SU-DHL-6 (cell line): ENCODE data around the gene ENOX1.

Experiments
- H2AFZ ChIP-seq: fragments of 200-600 bp; sonication (generic); 2 replicates; pipeline ENCODE4 v1.6.1; 2014; ENCODE audit warnings: low read depth, mild to moderate bottlenecking, moderate library complexity, mixed read lengths, antibody characterized with exemption, low read length; ENCODE audit not compliant: severe bottlenecking
- H3F3A ChIP-seq: fragments of 200-600 bp; shearing (Covaris generic); 2 replicates; pipeline ENCODE4 v1.6.0; 2016; ENCODE audit warnings: antibody characterized with exemption, mild to moderate bottlenecking; ENCODE audit not compliant: insufficient read depth
- H3K27ac ChIP-seq: fragments of 200-600 bp; sonication (generic); 2 replicates; pipeline ENCODE4 v1.5.1; 2016; ENCODE audit warnings: low read depth, mild to moderate bottlenecking, low read length, moderate library complexity, mixed read lengths
- H3K27me3 ChIP-seq: fragments of 200-600 bp; sonication (generic), shearing (Covaris generic); 2 replicates; pipeline ENCODE4 v1.6.0; 2014; ENCODE audit warnings: mild to moderate bottlenecking, low read length
- H3K36me3 ChIP-seq: fragments of 200-600 bp; sonication (generic); 2 replicates; pipeline ENCODE4 v1.6.1; 2014; ENCODE audit warnings: mild to moderate bottlenecking, low read length, mixed read lengths
- H3K4me2 ChIP-seq: fragments of 300-600, 200-600 bp; shearing (Covaris generic), sonication (generic); 2 replicates; pipeline ENCODE4 v1.6.0; 2014; ENCODE audit warnings: low read length, low read depth, mild to moderate bottlenecking; ENCODE audit not compliant: poor library complexity, severe bottlenecking
- H3K4me3 ChIP-seq: fragments of 200-600 bp; sonication (generic); 2 replicates; pipeline ENCODE4 v1.5.1; 2014; ENCODE audit warnings: antibody characterized with exemption, low read length, mild to moderate bottlenecking, mixed read lengths; ENCODE audit not compliant: insufficient read depth, poor library complexity, severe bottlenecking
- H3K79me2 ChIP-seq: fragments of 200-600 bp; sonication (generic); 2 replicates; pipeline ENCODE4 v1.6.1; 2014; ENCODE audit warnings: mild to moderate bottlenecking, low read length, moderate library complexity; ENCODE audit not compliant: insufficient read depth
- H3K9ac ChIP-seq: fragments of 200-600 bp; sonication (generic); 2 replicates; pipeline ENCODE4 v1.7.0; 2014; ENCODE audit warnings: mild to moderate bottlenecking, low read length
- H3K9me2 ChIP-seq: fragments of 200-600 bp; sonication (generic); replicated peaks from 2 replicates; pipeline ENCODE4 v1.6.1; 2014; ENCODE audit warnings: low read length; ENCODE audit not compliant: insufficient read depth
- H3K9me3 ChIP-seq: fragments of 200-600 bp; sonication (generic); 2 replicates; pipeline ENCODE4 v1.6.1; 2014; ENCODE audit warnings: low read length, mixed read lengths; ENCODE audit not compliant: insufficient read depth
- H4K20me1 ChIP-seq: fragments of 200-600 bp; sonication (generic); 2 replicates; pipeline ENCODE4 v1.6.1; 2014; ENCODE audit warnings: low read depth, mild to moderate bottlenecking, antibody characterized with exemption, low read length, moderate library complexity, mixed read lengths
- CTCF ChIP-seq: fragments of 200-600 bp; sonication (generic); IDR thresholded peaks from one replicate; pipeline ENCODE4 v1.5.1; 2017; ENCODE audit warnings: antibody characterized with exemption, mild to moderate bottlenecking, low read length, moderate library complexity; ENCODE audit not compliant: insufficient read depth, poor library complexity, severe bottlenecking
- EZH2phosphoT487 ChIP-seq: fragments of 200-600 bp; sonication (generic), shearing (Covaris generic); conservative IDR thresholded peaks from 2 replicates; pipeline ENCODE4 v1.6.1; 2018; ENCODE audit warnings: mild to moderate bottlenecking, antibody characterized with exemption, low read length, moderate library complexity, mixed read lengths

ENOX1 gene

GRCh38 chr13:43270130-43270830, 516.5 kb downstream of the ENOX1 start:
- no peaks in the 10 kb centered on the region for H3K9me2 ChIP-seq
- H3F3A ChIP-seq, result no peaks in the 10 kb centered on the region
- no peaks in the 10 kb centered on the region for H3K27me3 ChIP-seq
- no peaks in the 10 kb centered on the region for H3K36me3 ChIP-seq
- H3K79me2 ChIP-seq, result no peaks in the 10 kb centered on the region
- no peaks in the 10 kb centered on the region for H3K9me3 ChIP-seq
- H3K27ac ChIP-seq, result no peak overlapping the region
- H3K4me2 ChIP-seq, result no peak overlapping the region
- H2AFZ ChIP-seq, result no peak overlapping the region
- H4K20me1 ChIP-seq, result no peaks in the 10 kb centered on the region
- H3K9ac ChIP-seq, result no peak overlapping the region
- TF ChIP-seq EZH2phosphoT487, result no peak
- H3K4me3 ChIP-seq, result no peak overlapping the region

- Histone ChIP-seq H3K4me3 (no peak overlapping the region), H2AFZ (no peak overlapping the region), H3K9ac (no peak overlapping the region), H3F3A (no peaks in the 10 kb centered on the region), H3K4me2 (no peak overlapping the region), H3K9me2 (no peaks in the 10 kb centered on the region), H4K20me1 (no peaks in the 10 kb centered on the region), H3K27me3 (no peaks in the 10 kb centered on the region), H3K79me2 (no peaks in the 10 kb centered on the region), H3K9me3 (no peaks in the 10 kb centered on the region), H3K27ac (no peak overlapping the region), H3K36me3 (no peaks in the 10 kb centered on the region)
- TF ChIP-seq CTCF, result no peak
- no peak for TF ChIP-seq EZH2phosphoT487
Observed at GRCh38 chr13:43269037-43269481, 517.7 kb downstream of the ENOX1 start.

- Histone ChIP-seq H3K4me2 (no peak overlapping the region), H3K9me2 (no peaks in the 10 kb centered on the region), H3K27ac (no peak overlapping the region), H3K9me3 (no peaks in the 10 kb centered on the region), H2AFZ (no peak overlapping the region), H3K36me3 (no peaks in the 10 kb centered on the region), H3K4me3 (no peak overlapping the region), H4K20me1 (no peaks in the 10 kb centered on the region), H3K79me2 (no peaks in the 10 kb centered on the region), H3K27me3 (no peaks in the 10 kb centered on the region), H3F3A (no peaks in the 10 kb centered on the region), H3K9ac (no peak overlapping the region)
- no peak for TF ChIP-seq CTCF
- no peak for TF ChIP-seq EZH2phosphoT487
Observed at GRCh38 chr13:43268632-43269031, 518.1 kb downstream of the ENOX1 start.

GRCh38 chr13:43267916-43268315, 518.9 kb downstream of the ENOX1 start:
- TF ChIP-seq CTCF (no peak), EZH2phosphoT487 (no peak)
- Histone ChIP-seq H3K9ac (no peak overlapping the region), H3K79me2 (no peaks in the 10 kb centered on the region), H3F3A (no peaks in the 10 kb centered on the region), H3K9me2 (no peaks in the 10 kb centered on the region), H3K4me2 (no peak overlapping the region), H3K27me3 (no peaks in the 10 kb centered on the region), H3K9me3 (no peaks in the 10 kb centered on the region), H4K20me1 (no peaks in the 10 kb centered on the region), H2AFZ (no peak overlapping the region), H3K4me3 (no peak overlapping the region), H3K27ac (no peak overlapping the region), H3K36me3 (no peaks in the 10 kb centered on the region)
